DOHH2 (cell line): ENCODE measurements around the gene MAML2.

Source experiments
- CTCF ChIP-seq: fragments of 200-600 bp; sonication (generic); IDR thresholded peaks from one replicate; pipeline ENCODE4 v1.5.1; 2014; ENCODE audit warnings: antibody characterized with exemption, mild to moderate bottlenecking, low read depth, low read length; ENCODE audit not compliant: poor library complexity, severe bottlenecking
- EZH2phosphoT487 ChIP-seq: fragments of 200-600 bp; sonication (generic); IDR thresholded peaks from 2 replicates; pipeline ENCODE4 v1.6.1; 2017; ENCODE audit warnings: borderline replicate concordance, mild to moderate bottlenecking, antibody characterized with exemption, low read length, moderate library complexity, mixed read lengths

GRCh38 chr11:96055706-96056387 lies 287.1 kb downstream of the MAML2 start:
- TF ChIP-seq CTCF (no peak), EZH2phosphoT487 (no peak)
